ENCODE results near the gene YPEL1.

The YPEL1 gene

DNA sequence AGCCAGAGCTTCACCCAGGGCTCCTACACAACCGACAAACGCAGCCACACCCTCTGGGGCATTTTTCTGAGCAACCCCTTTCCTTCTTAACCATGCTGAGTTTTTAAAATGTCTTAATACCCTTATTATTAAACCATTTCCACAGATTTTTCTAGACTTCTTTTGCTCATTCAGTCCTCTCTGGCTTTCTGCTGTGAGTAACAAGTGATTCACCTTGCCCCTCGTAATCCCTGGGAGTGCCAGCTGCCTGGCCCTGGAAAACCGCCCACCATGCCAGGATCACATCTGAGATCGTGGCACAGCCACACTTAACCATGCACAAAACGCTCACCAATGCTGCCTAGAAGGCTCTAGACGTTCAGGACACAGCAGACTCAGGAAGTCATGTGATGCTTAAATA, 25.4 kb downstream of the YPEL1 start:
- H3K4me3 ChIP-seq (replicated peaks; ENCODE audit: low read depth, low read length) = no peak overlapping the region
- no peaks in the 10 kb centered on the region for H3K36me3 ChIP-seq (ENCODE audit: control insufficient read depth, insufficient read depth, low read length)
- TF ChIP-seq, protein P1, sequence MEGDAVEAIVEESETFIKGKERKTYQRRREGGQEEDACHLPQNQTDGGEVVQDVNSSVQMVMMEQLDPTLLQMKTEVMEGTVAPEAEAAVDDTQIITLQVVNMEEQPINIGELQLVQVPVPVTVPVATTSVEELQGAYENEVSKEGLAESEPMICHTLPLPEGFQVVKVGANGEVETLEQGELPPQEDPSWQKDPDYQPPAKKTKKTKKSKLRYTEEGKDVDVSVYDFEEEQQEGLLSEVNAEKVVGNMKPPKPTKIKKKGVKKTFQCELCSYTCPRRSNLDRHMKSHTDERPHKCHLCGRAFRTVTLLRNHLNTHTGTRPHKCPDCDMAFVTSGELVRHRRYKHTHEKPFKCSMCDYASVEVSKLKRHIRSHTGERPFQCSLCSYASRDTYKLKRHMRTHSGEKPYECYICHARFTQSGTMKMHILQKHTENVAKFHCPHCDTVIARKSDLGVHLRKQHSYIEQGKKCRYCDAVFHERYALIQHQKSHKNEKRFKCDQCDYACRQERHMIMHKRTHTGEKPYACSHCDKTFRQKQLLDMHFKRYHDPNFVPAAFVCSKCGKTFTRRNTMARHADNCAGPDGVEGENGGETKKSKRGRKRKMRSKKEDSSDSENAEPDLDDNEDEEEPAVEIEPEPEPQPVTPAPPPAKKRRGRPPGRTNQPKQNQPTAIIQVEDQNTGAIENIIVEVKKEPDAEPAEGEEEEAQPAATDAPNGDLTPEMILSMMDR (IDR thresholded peaks at IDR 0.05; ENCODE audit: insufficient read depth, low read length, poor library complexity, severe bottlenecking) = no peak
- DNase-seq (ENCODE audit: extremely low read depth, insufficient read length) = no peak
- no peaks in the 10 kb centered on the region for H3K27me3 ChIP-seq (replicated peaks; ENCODE audit: control insufficient read depth, insufficient read depth, low read length)

DNA sequence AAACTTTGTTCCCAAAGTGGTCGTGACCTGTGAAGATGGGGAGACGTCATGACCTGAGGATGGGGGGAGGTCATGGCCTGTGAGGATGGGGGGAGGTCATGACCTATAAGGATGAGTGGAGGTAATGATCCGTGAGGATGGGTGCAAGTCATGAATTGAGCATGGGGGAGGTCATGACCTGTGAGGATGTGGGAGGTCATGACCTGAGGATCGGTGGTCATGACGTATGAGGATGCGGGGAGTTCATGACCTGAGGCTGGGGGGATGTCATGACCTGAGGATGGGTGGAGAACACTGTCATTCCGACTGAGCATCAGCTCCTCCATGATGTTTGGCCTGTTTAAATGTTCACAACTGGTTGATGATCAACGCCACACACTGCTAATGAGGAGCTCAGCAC, 25.9 kb downstream of the YPEL1 start:
- no peak overlapping the region for H3K4me3 ChIP-seq (replicated peaks; ENCODE audit: low read depth, low read length)
- TF ChIP-seq, protein P1 (IDR thresholded peaks at IDR 0.05; ENCODE audit: insufficient read depth, low read length, poor library complexity, severe bottlenecking) = no peak
- no peaks in the 10 kb centered on the region for H3K27me3 ChIP-seq (replicated peaks; ENCODE audit: control insufficient read depth, insufficient read depth, low read length)
- no peaks in the 10 kb centered on the region for H3K36me3 ChIP-seq (ENCODE audit: control insufficient read depth, insufficient read depth, low read length)
- DNase-seq (ENCODE audit: extremely low read depth, insufficient read length) = no peak

DNA sequence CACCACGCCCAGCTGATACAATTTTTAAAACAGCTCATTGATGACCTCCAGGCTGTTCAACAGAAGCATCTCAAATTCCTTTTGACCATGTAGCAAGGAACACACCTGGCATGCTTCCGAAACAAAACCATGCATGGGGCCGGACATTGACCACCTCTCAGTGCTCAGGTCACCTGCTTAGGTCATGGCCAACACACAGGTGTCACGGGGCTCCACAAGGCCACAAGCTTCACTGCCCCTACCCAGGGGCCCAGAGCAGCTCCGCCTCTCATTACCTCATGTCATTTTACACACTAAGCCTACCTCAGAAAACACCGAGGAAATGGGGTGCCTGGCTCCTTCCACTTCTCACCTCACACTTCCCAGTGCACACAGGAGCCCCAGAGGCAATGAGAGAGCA, 26.6 kb downstream of the YPEL1 start:
- Histone ChIP-seq H3K27me3 (replicated peaks; ENCODE audit: control insufficient read depth, insufficient read depth, low read length) (no peaks in the 10 kb centered on the region), H3K36me3 (ENCODE audit: control insufficient read depth, insufficient read depth, low read length) (no peaks in the 10 kb centered on the region), H3K4me3 (replicated peaks; ENCODE audit: low read depth, low read length) (no peak overlapping the region)
- TF ChIP-seq, protein P1 (IDR thresholded peaks at IDR 0.05; ENCODE audit: insufficient read depth, low read length, poor library complexity, severe bottlenecking) = no peak
- DNase-seq (ENCODE audit: extremely low read depth, insufficient read length) = no peak

DNA sequence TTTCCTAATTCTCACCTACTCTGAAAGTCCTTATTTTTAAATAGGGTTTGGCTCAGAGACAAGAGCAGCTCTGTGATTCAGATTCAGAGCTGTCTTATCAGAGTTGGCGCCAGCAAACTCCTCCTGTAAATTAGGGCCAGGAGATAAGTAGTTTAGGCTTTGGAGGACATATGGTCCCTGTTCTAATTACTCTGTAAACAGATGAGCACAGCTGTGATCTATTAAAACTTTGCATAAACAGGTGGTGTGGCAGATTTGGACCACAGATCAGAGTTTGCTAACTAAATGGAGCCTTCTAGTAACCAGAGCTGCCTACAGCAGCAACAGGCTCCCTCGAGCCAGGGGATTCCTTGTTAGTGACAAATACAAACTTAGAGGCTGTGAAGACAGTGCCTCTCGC, 27.9 kb downstream of the YPEL1 start:
- DNase-seq (ENCODE audit: extremely low read depth, insufficient read length) = no peak
- no peak overlapping the region for H3K4me3 ChIP-seq (replicated peaks; ENCODE audit: low read depth, low read length)
- no peaks in the 10 kb centered on the region for H3K36me3 ChIP-seq (ENCODE audit: control insufficient read depth, insufficient read depth, low read length)
- TF ChIP-seq, protein P1 (IDR thresholded peaks at IDR 0.05; ENCODE audit: insufficient read depth, low read length, poor library complexity, severe bottlenecking) = no peak
- no peaks in the 10 kb centered on the region for H3K27me3 ChIP-seq (replicated peaks; ENCODE audit: control insufficient read depth, insufficient read depth, low read length)

DNA sequence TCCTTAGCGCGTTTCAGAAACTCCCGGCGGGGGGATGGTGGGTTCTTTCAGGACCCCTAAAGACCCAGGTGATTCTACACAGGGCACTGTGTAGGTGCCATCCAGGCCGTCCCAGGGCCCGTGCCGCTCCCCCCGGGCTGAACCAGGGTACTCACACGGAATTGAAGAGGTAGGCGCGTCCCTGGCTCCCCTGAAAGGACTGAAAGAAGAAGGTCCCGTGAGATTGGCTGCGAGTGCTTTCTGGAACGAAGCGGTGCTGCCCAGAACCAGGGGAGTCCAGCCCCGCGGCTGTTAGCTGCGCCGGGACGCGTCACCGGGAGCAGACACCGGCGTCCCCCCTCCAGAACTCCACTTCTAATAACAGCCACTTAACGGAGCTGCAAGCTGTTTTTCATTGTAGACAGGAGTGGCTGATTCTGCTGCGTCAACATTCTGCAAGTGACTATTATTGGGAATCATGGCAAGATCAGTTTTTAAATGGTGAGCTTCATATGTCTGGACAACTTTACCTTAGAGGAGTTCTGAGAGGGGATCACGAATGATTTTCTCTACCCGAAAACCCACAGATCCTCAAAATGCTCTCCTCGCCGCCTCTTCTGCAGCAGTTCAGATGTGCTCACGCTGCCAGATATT, 31.8 kb downstream of the YPEL1 start:
- no peak overlapping the region for H3K4me3 ChIP-seq (replicated peaks; ENCODE audit: low read depth, low read length)
- DNase-seq (ENCODE audit: extremely low read depth, insufficient read length) = no peak
- no peaks in the 10 kb centered on the region for H3K36me3 ChIP-seq (ENCODE audit: control insufficient read depth, insufficient read depth, low read length)
- TF ChIP-seq, protein P1 (IDR thresholded peaks at IDR 0.05; ENCODE audit: insufficient read depth, low read length, poor library complexity, severe bottlenecking) = no peak
- no peaks in the 10 kb centered on the region for H3K27me3 ChIP-seq (replicated peaks; ENCODE audit: control insufficient read depth, insufficient read depth, low read length)
